ENCODE measurements around the gene ZNF609.

Gene ZNF609

DNA sequence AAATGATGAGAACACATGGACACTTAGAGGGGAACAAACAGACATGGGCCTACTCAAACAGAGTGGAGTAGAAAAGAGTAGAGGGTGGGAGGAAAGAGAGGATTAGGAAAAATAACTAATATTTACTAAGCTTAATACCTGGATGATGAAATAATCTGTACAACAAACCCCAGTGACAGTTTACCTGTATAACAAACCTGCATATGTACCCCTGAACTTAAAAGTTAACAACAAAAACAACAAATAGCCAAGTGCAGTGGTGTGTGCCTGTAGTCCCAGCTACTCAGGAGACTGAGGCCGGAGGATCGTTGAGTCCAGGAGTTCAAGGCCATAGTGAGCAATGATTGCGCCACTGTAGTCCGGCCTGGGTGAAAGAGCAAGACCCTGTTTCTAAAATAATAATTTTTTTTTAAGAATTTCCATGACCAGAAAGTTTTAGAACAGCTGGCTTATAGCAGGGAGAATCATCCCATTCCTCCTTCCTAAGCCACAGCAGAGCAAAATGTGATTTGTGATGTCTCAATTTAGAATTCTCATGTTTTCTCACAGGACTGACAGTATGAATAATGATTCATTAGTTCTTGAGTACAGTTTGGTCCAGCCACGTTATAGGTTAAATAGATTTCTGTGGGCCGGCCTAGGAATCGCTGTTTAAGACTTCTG, 150.0 kb downstream of the ZNF609 start:
- no peak for FAIRE-seq
- TF ChIP-seq TAF1 (IDR thresholded peaks at IDR 0.05; ENCODE audit: low read depth, low read length) (no peak), POLR2AphosphoS5 (IDR thresholded peaks at IDR 0.05; ENCODE audit: low read depth, low read length) (no peak), PAX5 (IDR thresholded peaks at IDR 0.05; ENCODE audit: insufficient read depth, low read length, severe bottlenecking) (no peak), SPI1 (IDR thresholded peaks at IDR 0.05; ENCODE audit: low read depth, low read length) (no peak), POU2F2 (IDR thresholded peaks at IDR 0.05; ENCODE audit: low read depth, low read length) (no peak), POLR2A (IDR thresholded peaks at IDR 0.05; ENCODE audit: low read depth, low read length) (no peak)

DNA sequence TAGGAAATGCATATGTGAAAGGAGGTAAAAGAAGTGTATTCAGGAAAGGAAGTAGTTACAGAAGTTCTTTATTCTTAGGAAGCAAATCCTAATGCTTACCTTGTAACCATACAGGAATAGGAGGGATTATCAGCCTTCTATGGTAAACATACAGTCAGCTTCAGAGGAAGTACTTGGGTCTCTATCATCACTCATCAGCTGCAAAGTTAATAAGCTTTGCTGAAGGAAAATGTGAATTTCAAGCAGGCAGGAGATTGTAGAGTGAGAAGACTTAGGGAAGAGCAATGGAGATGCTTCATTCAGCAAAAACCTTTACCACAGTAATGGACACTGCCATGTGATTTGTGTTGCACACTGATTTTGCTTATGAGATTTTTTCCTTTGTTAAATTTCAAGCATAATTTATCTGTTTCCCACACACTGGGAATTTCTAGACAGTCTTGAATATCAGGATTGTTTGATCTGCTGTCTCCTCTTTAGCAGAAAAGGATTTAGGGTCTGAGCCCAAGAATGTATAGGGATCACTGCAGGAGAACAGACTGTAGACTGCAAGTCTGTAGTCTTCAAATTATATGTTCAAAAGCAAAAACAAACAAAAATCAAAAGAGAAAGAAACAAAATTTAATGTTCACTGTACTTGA, 150.8 kb downstream of the ZNF609 start:
- TF ChIP-seq TAF1 (IDR thresholded peaks at IDR 0.05; ENCODE audit: low read depth, low read length) (no peak), SPI1 (IDR thresholded peaks at IDR 0.05; ENCODE audit: low read depth, low read length) (no peak), POU2F2 (IDR thresholded peaks at IDR 0.05; ENCODE audit: low read depth, low read length) (no peak), PAX5 (IDR thresholded peaks at IDR 0.05; ENCODE audit: insufficient read depth, low read length, severe bottlenecking) (no peak), POLR2A (IDR thresholded peaks at IDR 0.05; ENCODE audit: low read depth, low read length) (no peak), POLR2AphosphoS5 (IDR thresholded peaks at IDR 0.05; ENCODE audit: low read depth, low read length) (no peak)
- FAIRE-seq (no peak), DNase-seq (ENCODE audit: insufficient read length, low spot score) (no peak)

More for the DNA sequence above, 150.0 kb downstream of the ZNF609 start:
- DNase-seq (ENCODE audit: insufficient read length, low spot score) = no peak

DNA sequence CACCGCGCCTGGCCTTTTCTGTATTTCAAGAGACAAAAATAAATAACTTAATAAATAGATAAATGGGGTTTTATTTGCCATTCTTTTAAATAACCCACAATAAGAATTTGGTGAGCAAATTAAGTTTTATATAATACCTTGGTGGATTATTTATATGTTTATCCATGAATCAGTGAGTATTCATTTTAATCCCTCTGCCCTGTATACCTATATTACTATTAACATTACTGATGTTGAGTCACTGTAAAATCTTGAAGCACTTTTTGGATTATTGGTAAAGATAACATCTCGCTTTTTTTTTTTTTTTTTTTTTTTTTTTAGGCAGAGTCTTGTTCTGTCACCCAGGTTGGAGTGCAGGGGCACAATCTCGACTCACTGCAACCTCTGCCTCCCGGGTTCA, 154.1 kb downstream of the ZNF609 start:
- DNase-seq (ENCODE audit: insufficient read length, low spot score) = no peak
- no peak for TF ChIP-seq POLR2A (IDR thresholded peaks at IDR 0.05; ENCODE audit: low read depth, low read length)
- TF ChIP-seq TAF1 (IDR thresholded peaks at IDR 0.05; ENCODE audit: low read depth, low read length) = no peak
- TF ChIP-seq POU2F2 (IDR thresholded peaks at IDR 0.05; ENCODE audit: low read depth, low read length) = no peak
- TF ChIP-seq SPI1 (IDR thresholded peaks at IDR 0.05; ENCODE audit: low read depth, low read length) = no peak
- no peak for TF ChIP-seq POLR2AphosphoS5 (IDR thresholded peaks at IDR 0.05; ENCODE audit: low read depth, low read length)
- no peak for TF ChIP-seq PAX5 (IDR thresholded peaks at IDR 0.05; ENCODE audit: insufficient read depth, low read length, severe bottlenecking)
- FAIRE-seq = no peak

GRCh38 chr15:64617727-64618126, 157.3 kb downstream of the ZNF609 start:
- DNase-seq (ENCODE audit: insufficient read length, low spot score) (no peak), FAIRE-seq (no peak)
- TF ChIP-seq TAF1 (IDR thresholded peaks at IDR 0.05; ENCODE audit: low read depth, low read length) (no peak), SPI1 (IDR thresholded peaks at IDR 0.05; ENCODE audit: low read depth, low read length) (no peak), POU2F2 (IDR thresholded peaks at IDR 0.05; ENCODE audit: low read depth, low read length) (no peak), PAX5 (IDR thresholded peaks at IDR 0.05; ENCODE audit: insufficient read depth, low read length, severe bottlenecking) (no peak), POLR2AphosphoS5 (IDR thresholded peaks at IDR 0.05; ENCODE audit: low read depth, low read length) (no peak), POLR2A (IDR thresholded peaks at IDR 0.05; ENCODE audit: low read depth, low read length) (no peak)

GRCh38 chr15:64618138-64618537, 157.8 kb downstream of the ZNF609 start:
- no peak for TF ChIP-seq SPI1 (IDR thresholded peaks at IDR 0.05; ENCODE audit: low read depth, low read length)
- TF ChIP-seq POLR2A (IDR thresholded peaks at IDR 0.05; ENCODE audit: low read depth, low read length) = no peak
- no peak for TF ChIP-seq POLR2AphosphoS5 (IDR thresholded peaks at IDR 0.05; ENCODE audit: low read depth, low read length)
- no peak for TF ChIP-seq POU2F2 (IDR thresholded peaks at IDR 0.05; ENCODE audit: low read depth, low read length)
- no peak for TF ChIP-seq PAX5 (IDR thresholded peaks at IDR 0.05; ENCODE audit: insufficient read depth, low read length, severe bottlenecking)
- no peak for TF ChIP-seq TAF1 (IDR thresholded peaks at IDR 0.05; ENCODE audit: low read depth, low read length)
- DNase-seq (ENCODE audit: insufficient read length, low spot score) (no peak), FAIRE-seq (no peak)

- no peak for FAIRE-seq
- no peak for DNase-seq (ENCODE audit: insufficient read length, low spot score)
- TF ChIP-seq TAF1 (IDR thresholded peaks at IDR 0.05; ENCODE audit: low read depth, low read length) = no peak
Measured at GRCh38 chr15:64618540-64618939, 158.2 kb downstream of the ZNF609 start.

- no peak for TF ChIP-seq POU2F2 (IDR thresholded peaks at IDR 0.05; ENCODE audit: low read depth, low read length)
- TF ChIP-seq PAX5 (IDR thresholded peaks at IDR 0.05; ENCODE audit: insufficient read depth, low read length, severe bottlenecking) = no peak
- TF ChIP-seq TAF1 (IDR thresholded peaks at IDR 0.05; ENCODE audit: low read depth, low read length) = no peak
- no peak for TF ChIP-seq POLR2AphosphoS5 (IDR thresholded peaks at IDR 0.05; ENCODE audit: low read depth, low read length)
- TF ChIP-seq POLR2A (IDR thresholded peaks at IDR 0.05; ENCODE audit: low read depth, low read length) = no peak
- no peak for TF ChIP-seq SPI1 (IDR thresholded peaks at IDR 0.05; ENCODE audit: low read depth, low read length)
- peak; percentile 26 for FAIRE-seq
- no peak for DNase-seq (ENCODE audit: insufficient read length, low spot score)
Measured at GRCh38 chr15:64619880-64620839, 159.8 kb downstream of the ZNF609 start.

- DNase-seq (ENCODE audit: insufficient read length, low spot score) (no peak), FAIRE-seq (no peak)
- TF ChIP-seq POLR2A (IDR thresholded peaks at IDR 0.05; ENCODE audit: low read depth, low read length) (no peak), POU2F2 (IDR thresholded peaks at IDR 0.05; ENCODE audit: low read depth, low read length) (no peak), TAF1 (IDR thresholded peaks at IDR 0.05; ENCODE audit: low read depth, low read length) (no peak), PAX5 (IDR thresholded peaks at IDR 0.05; ENCODE audit: insufficient read depth, low read length, severe bottlenecking) (no peak), SPI1 (IDR thresholded peaks at IDR 0.05; ENCODE audit: low read depth, low read length) (no peak), POLR2AphosphoS5 (IDR thresholded peaks at IDR 0.05; ENCODE audit: low read depth, low read length) (no peak)
Measured at GRCh38 chr15:64621056-64621455, 160.7 kb downstream of the ZNF609 start.
